DOHH2 (cell line): ENCODE data around the gene FCER1A.

Experiments used
- CTCF ChIP-seq: fragments of 200-600 bp; sonication (generic); IDR thresholded peaks from one replicate; pipeline ENCODE4 v1.5.1; 2014; ENCODE audit warnings: antibody characterized with exemption, mild to moderate bottlenecking, low read depth, low read length; ENCODE audit not compliant: poor library complexity, severe bottlenecking
- EZH2phosphoT487 ChIP-seq: fragments of 200-600 bp; sonication (generic); IDR thresholded peaks from 2 replicates; pipeline ENCODE4 v1.6.1; 2017; ENCODE audit warnings: borderline replicate concordance, mild to moderate bottlenecking, antibody characterized with exemption, low read length, moderate library complexity, mixed read lengths

- TF ChIP-seq CTCF (no peak), EZH2phosphoT487 (no peak)
Observed at GRCh38 chr1:159352436-159352835, 50.3 kb downstream of the FCER1A start.
